ENCODE data around the gene CACNA1I. TPM values are rescaled to one million over a fixed set of nuclear protein-coding genes. Genes with fewer than 3 reads are reported as not detected.

Gene CACNA1I
- total and polyA plus RNA-seq, 2 of the 8 experiments (the other 6 are each of a cell fraction or from before 2014, with no cell fraction given), result 0.77 to 1.2 TPM

- TF ChIP-seq CHD7 (IDR thresholded peaks at IDR 0.05; ENCODE audit: insufficient replicate concordance, low read length) (no peak), BRCA1 (IDR thresholded peaks at IDR 0.05; ENCODE audit: low read depth, low read length) (no peak), BACH1 (IDR thresholded peaks at IDR 0.05; ENCODE audit: low read length) (no peak), SIX5 (IDR thresholded peaks at IDR 0.05; ENCODE audit: low read depth, low read length) (no peak), HDAC2 (IDR thresholded peaks at IDR 0.05; ENCODE audit: borderline replicate concordance in 1 of 2, low read depth in 2 of 2, low read length in 2 of 2) (no peak), RXRA (IDR thresholded peaks at IDR 0.05; ENCODE audit: insufficient read depth, low read depth, low read length) (no peak), TEAD4 (IDR thresholded peaks at IDR 0.05; ENCODE audit: low read depth, low read length) (no peak), TCF12 (IDR thresholded peaks at IDR 0.05; ENCODE audit: low read depth, low read length) (no peak), EZH2 (IDR thresholded peaks at IDR 0.05; ENCODE audit: low read depth, low read length, severe bottlenecking) (no peak), MAFK (IDR thresholded peaks at IDR 0.05; ENCODE audit: low read depth, low read length) (no peak), TAF1 (IDR thresholded peaks at IDR 0.05; ENCODE audit: low read depth, low read length) (no peak)
These were observed 10.8 kb downstream of the CACNA1I start (continued) for GRCh38 chr22:39581303-39581702.
